GM18507 (cell line): Measurements from ENCODE around the gene ANKH.
"Not testable (repeated sequence)": the region's sequence is repeated elsewhere in the genome, so short reads cannot be mapped to it uniquely, and the experiment has no call there.

Source experiments
- DNase-seq: peaks from one replicate; pipeline ENCODE4 v3.0.0; 2011; ENCODE audit warnings: low read depth; ENCODE audit not compliant: insufficient read length; ENCODE audit errors: extremely low spot score
- FAIRE-seq: peaks from 2 replicates; lab custom pipeline; 2011; peaks lifted over from hg19 to GRCh38; lab: Jason Lieb, UNC

ANKH gene

GRCh38 chr5:14861123-14861765 lies 10.3 kb downstream of the ANKH start:
- DNase-seq: no peak
- no peak for FAIRE-seq

DNA sequence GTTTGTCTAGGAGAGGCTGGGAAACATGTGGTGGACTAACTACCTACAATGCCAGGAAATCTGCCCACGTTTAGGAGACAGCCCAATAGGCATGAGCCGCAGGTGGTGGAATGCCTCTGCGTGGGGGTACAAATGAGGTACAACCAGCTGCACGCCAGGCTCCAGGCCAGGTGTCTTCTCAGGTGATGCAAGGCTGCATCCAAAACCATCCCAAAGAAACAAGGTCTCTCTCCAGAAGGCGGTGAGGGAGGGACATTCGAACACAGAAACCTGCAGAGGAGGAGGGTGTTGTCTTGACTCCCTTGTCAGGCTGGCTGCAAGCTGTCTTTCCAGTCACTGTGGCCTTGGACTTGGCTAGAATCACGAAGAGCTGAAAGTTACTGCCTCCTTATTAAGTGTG lies 11.6 kb downstream of the ANKH start:
- FAIRE-seq (no peak), DNase-seq (no peak)

GRCh38 chr5:14859150-14859549 lies 12.4 kb downstream of the ANKH start:
- FAIRE-seq (no peak), DNase-seq (no peak)

DNA sequence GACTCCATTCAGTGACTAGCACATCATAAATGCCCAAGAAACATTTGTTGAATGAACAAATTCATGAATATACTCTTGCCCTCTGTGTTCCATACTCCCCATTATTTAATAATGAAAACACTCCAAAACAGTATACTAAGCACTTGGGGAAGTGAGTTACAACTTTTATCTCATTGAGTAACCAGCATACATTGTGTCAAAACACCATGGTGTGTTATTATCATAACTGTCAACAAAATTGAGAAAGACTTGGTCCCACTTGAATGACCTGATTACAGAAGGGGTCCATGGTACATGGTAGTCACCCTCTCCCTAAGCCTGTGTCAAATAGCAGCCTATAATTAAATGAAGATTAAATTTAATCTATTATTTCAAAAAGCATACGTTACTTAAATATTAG lies 16.2 kb downstream of the ANKH start:
- no peak for DNase-seq
- FAIRE-seq: no peak

GRCh38 chr5:14854799-14855198 lies 16.8 kb downstream of the ANKH start:
- FAIRE-seq: no peak
- no peak for DNase-seq

- FAIRE-seq: no peak
- DNase-seq: no peak
Measured at GRCh38 chr5:14853685-14854084, 17.9 kb downstream of the ANKH start.

- DNase-seq (no peak), FAIRE-seq (no peak)
Measured at GRCh38 chr5:14852779-14853178, 18.8 kb downstream of the ANKH start.

DNA sequence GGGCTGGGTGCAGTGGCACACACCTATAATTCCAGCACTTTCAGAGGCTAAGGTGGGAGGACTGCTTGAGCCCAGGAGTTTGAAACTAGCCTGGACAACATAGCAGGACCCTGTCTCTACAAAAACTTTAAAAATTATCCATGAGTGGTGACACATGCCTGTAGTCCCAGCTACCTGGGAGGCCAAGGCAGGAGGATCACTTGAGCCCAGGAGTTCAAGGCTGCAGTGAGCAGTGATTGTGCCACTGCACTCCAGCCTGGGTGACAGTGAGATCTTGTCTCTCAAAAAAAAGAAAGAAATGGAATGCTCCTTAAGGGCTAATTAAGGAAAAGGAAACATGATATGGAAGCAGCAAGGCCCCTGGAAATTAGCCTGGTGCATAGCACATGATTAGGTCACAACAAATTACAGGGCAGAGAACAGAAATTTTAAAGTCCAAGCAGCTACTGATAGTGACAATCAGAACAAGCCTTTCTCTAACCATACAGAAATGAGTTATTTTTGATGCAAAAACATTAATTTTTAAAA lies 19.5 kb downstream of the ANKH start:
- no peak for FAIRE-seq
- DNase-seq: no peak

DNA sequence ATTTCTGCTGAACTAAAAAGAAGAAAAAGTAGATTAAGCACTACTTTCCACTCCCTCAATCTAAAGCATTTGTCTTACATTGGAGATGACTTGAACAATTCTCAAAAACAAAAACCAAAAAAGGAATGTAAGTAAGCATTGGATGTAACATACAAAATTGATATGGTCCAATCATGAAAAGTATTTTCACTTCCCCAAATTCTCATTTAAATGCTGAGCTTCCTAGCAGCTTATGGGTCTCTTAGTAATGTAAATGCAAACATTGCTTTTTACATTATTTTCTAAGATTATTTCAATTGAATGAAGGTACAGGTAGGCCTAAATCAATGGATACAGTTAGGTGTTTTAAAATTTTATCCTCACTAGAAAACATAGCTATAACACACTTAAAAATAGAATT lies 20.0 kb downstream of the ANKH start:
- no peak for DNase-seq

GRCh38 chr5:14851050-14851419 lies 20.5 kb downstream of the ANKH start:
- no peak for DNase-seq
- FAIRE-seq: no peak

More for the DNA sequence above, 20.0 kb downstream of the ANKH start:
- no peak for FAIRE-seq

DNA sequence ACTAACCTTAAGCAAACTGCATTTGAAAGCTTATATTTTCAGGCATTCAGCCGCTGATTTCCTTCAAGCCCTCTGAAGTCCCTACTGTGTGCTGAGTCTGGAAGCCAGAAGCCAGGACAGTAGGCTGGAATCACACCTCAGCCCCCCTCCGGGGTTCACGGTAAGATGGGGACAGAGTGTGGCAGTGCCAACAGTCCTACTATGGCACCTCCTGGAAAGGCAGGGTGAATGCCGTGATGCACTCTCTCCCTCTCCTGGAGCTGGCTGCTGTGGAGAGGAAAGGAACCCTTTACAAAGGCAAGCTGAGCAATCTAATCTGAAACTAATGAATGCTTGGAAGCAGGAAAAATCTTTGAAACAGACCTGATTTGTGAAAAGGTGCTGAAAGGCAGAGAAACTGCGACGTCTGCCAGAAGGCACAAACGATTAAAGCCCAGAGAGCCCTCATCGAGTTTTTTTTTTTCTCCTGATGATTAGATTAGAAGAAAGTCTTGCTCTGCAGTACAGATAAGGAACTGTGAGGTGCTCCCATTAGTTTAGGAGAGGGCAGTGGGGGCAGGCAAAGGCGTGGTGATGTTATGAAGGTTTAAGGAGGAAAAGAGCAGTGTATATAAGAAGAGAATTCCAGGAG lies 21.0 kb downstream of the ANKH start:
- no peak for FAIRE-seq

DNA sequence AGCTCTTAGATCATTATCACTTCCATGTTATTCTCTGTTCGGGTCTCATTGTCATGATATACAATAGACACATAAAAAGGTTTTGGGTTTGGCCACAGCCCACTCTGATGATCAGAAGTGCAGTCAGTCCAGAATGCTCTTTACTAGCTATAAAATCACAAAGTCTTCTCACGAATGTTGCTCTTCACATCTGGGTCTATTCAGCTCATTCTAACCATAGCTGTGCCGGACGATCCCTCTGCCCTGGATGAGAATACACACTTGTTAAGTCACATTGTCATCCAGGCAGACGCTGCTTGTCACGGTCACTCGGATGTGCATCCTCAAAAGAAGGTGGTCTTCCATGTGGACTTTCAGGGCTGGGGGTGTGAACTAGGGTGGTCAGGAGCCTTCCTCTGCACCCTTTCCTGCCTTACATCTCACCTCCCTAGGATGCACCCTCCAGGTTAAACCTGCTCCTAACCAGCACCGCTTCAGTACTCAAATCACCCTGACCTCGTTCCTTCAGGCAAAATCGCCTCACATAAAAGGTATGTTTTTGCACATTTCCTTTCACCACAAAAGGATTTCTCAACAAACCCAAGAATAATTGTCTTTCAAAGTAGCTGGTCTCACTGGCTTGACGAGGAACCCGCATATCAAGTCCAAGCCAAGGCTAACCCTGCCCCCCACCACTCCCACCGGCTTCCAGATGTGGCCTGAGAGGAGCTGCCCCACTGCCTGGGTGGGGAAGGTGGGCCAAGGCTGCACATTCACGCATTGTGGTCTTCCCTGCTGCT lies 21.9 kb downstream of the ANKH start:
- no peak for FAIRE-seq
- no peak for DNase-seq

More for the DNA sequence above, 21.0 kb downstream of the ANKH start:
- no peak for DNase-seq

GRCh38 chr5:14848942-14849341 lies 22.6 kb downstream of the ANKH start:
- FAIRE-seq, DNase-seq: not testable (repeated sequence)

DNA sequence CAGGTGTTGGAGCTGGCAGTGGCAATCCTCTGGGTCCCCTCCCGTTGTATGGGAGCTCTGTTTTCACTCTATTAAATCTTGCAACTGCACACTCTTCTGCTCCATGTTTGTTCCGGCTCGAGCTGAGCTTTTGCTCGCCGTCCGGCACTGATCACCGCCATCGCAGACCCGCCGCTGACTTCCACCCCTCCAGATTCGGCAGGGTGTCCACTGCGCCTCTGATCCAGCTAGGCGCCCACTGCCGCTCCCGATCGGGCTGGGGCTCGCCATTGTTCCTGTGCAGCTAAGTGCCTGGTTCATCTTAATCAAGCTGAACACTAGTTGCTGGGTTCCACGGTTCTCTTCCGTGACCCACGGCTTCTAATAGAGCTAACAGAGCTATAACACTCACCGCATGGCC lies 23.2 kb downstream of the ANKH start:
- FAIRE-seq: no peak
- no peak for DNase-seq

DNA sequence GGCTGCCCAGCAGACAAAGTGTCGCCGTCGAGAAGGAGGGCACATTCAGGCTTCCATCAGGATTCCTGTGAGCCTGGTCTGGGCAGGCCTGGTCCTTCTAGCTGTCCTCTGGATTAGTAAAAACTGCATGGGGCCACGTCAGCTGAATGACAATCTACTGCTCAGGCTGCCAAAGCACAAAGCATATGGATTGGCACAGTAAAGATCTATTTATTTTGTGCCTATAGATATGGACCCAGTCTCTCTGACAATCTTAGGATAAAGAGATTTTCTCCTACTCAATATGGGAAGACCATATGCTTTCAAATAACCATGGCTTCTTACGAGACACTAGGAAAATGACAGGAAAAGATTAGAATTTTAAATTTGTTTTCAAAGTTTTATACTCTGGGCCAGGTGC lies 24.1 kb downstream of the ANKH start:
- DNase-seq (no peak), FAIRE-seq (no peak)

GRCh38 chr5:14842117-14842516 lies 29.5 kb downstream of the ANKH start:
- no peak for DNase-seq
- no peak for FAIRE-seq

DNA sequence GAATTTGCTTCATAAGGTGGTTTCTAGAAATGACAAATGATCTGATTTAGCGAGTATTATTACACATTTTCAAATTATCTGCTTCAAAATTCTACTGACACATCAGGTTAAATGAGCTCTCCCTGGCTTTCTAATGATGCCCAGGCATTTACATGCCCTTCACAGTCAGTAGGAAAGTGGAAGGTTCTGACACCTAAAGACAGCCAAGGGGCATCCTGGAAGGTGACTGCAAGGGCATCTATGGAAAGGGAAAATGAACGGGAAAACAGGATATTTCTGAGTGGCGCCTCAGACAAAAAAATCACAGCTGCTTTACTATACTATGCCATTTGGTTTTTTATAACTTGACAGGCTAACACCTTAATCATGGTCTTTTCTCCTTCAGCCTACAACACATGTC lies 31.0 kb downstream of the ANKH start:
- DNase-seq (no peak), FAIRE-seq (no peak)

DNA sequence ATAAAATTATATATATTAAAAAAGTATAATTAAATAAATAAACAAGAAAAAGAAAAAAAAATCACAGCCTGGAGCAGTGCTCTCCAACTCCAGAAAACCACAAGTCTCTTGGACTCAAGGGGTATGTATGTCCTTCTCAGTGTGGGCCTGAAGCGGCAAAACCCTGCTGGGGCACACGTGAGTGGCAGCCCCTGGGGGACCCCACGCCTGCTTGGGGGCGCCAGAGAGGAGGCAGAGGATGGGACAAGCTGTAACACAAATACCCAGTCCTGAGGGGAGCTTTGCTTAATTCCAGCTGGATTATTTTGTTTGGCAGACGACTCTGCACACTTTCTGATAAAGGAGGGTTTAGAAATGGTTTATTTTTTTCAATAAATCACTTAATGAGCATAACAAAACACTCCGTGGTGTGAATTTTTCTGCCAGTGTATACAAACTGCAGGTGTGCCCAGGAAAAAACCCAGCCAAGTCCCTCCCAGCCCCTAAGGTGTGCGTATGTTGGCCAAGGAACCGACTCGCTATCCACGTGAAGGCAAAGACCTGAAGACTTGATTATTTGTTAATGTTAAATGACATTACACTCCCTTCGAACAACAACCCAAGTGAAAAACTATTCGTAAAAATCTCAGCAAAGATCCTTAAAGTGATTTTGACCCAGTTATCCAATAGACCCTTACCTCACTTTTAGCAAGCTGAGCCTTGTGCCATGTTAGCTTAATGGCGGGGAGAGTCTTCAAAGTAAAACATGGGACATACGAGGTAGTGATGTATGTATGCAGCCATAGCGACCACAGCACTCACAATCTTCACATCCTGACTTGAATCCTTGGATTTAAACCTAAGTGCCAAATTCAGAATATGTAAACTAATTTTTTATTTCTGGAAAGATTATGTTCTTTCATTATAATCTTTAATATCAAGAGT lies 32.9 kb downstream of the ANKH start:
- no peak for FAIRE-seq
- DNase-seq: no peak

GRCh38 chr5:14837423-14838122 lies 34.0 kb downstream of the ANKH start:
- FAIRE-seq, DNase-seq: not testable (repeated sequence)
